ENCODE results near the gene CXCL9.

CXCL9 gene

DNA sequence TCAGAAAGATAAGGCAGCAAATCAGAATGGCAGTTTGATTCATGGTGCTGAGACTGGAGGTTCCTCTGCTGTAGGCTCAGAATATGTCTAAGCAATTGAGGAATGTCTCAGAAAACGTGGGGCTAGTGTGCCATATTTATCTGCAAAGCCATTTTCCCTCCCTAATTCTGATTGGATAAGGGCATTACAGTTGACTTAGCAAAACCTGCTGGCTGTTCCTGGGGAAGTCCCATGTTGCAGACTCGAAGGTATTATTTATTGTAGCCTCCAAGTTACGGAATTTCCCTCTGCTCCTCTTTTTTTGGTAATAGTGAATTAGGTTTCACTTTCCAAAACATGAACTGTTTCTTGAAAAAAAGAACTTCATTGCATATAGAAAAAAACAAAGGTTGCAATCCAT is 16.1 kb upstream of the CXCL9 start, which contains the start of gene CXCL10:
Gene CXCL10, minus strand, starts transcription at position 109 of the 400 bp plus-strand sequence. Its CDS starts 66 bp downstream, at position 43.
- Histone ChIP-seq H4K20me1 (ENCODE audit: insufficient read depth, low read length, poor library complexity, severe bottlenecking) (no peaks in the 10 kb centered on the region), H3K4me3 (ENCODE audit: low read length, poor library complexity, severe bottlenecking) (no peak within 1 kb of the TSS), H3K27me3 (ENCODE audit: insufficient read depth, low read length, poor library complexity, severe bottlenecking) (no peaks in the 10 kb centered on the region), H3K4me1 (ENCODE audit: insufficient read depth, low read length, poor library complexity, severe bottlenecking) (no peaks in the 10 kb centered on the region), H3K9me2 (replicated peaks; ENCODE audit: low read depth, low read length) (no peaks in the 10 kb centered on the region), H3F3A (ENCODE audit: low read depth) (no peaks in the 10 kb centered on the region), H3K9ac (ENCODE audit: low read depth, low read length, poor library complexity, severe bottlenecking) (no peak within 1 kb of the TSS), H3K4me2 (ENCODE audit: low read depth, low read length, poor library complexity, severe bottlenecking) (no peak within 1 kb of the TSS), H2AFZ (ENCODE audit: low read length) (no peak within 1 kb of the TSS), H3K79me2 (ENCODE audit: insufficient read depth, low read length) (no peaks in the 10 kb centered on the region), H3K9me3 (ENCODE audit: insufficient read depth, low read depth, low read length) (no peaks in the 10 kb centered on the region), H3K36me3 (ENCODE audit: insufficient read depth, low read length) (no peaks in the 10 kb centered on the region)
- TF ChIP-seq EZH2phosphoT487 (IDR thresholded peaks at IDR 0.05; ENCODE audit: borderline replicate concordance): no peak
- TF ChIP-seq, protein P1, sequence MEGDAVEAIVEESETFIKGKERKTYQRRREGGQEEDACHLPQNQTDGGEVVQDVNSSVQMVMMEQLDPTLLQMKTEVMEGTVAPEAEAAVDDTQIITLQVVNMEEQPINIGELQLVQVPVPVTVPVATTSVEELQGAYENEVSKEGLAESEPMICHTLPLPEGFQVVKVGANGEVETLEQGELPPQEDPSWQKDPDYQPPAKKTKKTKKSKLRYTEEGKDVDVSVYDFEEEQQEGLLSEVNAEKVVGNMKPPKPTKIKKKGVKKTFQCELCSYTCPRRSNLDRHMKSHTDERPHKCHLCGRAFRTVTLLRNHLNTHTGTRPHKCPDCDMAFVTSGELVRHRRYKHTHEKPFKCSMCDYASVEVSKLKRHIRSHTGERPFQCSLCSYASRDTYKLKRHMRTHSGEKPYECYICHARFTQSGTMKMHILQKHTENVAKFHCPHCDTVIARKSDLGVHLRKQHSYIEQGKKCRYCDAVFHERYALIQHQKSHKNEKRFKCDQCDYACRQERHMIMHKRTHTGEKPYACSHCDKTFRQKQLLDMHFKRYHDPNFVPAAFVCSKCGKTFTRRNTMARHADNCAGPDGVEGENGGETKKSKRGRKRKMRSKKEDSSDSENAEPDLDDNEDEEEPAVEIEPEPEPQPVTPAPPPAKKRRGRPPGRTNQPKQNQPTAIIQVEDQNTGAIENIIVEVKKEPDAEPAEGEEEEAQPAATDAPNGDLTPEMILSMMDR (conservative IDR thresholded peaks at IDR 0.05; ENCODE audit: low read length): no peak

DNA sequence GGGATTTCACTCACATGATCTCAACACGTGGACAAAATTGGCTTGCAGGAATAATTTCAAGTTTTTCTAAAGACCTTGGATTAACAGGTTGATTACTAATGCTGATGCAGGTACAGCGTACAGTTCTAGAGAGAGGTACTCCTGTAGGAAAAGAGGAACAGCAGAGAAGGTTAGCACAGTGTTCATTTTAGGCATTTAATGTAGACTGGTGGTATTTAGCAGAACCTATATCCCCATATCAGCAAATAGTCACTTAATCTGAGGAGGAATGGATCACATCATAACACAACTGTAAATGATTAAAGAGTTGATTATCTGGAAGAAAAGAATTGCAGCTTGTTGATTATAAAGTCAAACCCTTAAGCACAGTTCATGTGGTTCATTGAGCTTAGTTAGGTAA is 15.4 kb upstream of the CXCL9 start:
- Histone ChIP-seq H3K9me3 (ENCODE audit: insufficient read depth, low read depth, low read length) (no peaks in the 10 kb centered on the region), H3K4me3 (ENCODE audit: low read length, poor library complexity, severe bottlenecking) (no peak overlapping the region), H3K27me3 (ENCODE audit: insufficient read depth, low read length, poor library complexity, severe bottlenecking) (no peaks in the 10 kb centered on the region), H3F3A (ENCODE audit: low read depth) (no peaks in the 10 kb centered on the region), H2AFZ (ENCODE audit: low read length) (no peak overlapping the region), H3K4me2 (ENCODE audit: low read depth, low read length, poor library complexity, severe bottlenecking) (no peak overlapping the region), H3K79me2 (ENCODE audit: insufficient read depth, low read length) (no peaks in the 10 kb centered on the region), H3K36me3 (ENCODE audit: insufficient read depth, low read length) (no peaks in the 10 kb centered on the region), H3K4me1 (ENCODE audit: insufficient read depth, low read length, poor library complexity, severe bottlenecking) (no peaks in the 10 kb centered on the region), H3K9ac (ENCODE audit: low read depth, low read length, poor library complexity, severe bottlenecking) (no peak overlapping the region), H4K20me1 (ENCODE audit: insufficient read depth, low read length, poor library complexity, severe bottlenecking) (no peaks in the 10 kb centered on the region), H3K9me2 (replicated peaks; ENCODE audit: low read depth, low read length) (no peaks in the 10 kb centered on the region)
- TF ChIP-seq, protein P1 (conservative IDR thresholded peaks at IDR 0.05; ENCODE audit: low read length): no peak
- no peak for TF ChIP-seq EZH2phosphoT487 (IDR thresholded peaks at IDR 0.05; ENCODE audit: borderline replicate concordance)

DNA sequence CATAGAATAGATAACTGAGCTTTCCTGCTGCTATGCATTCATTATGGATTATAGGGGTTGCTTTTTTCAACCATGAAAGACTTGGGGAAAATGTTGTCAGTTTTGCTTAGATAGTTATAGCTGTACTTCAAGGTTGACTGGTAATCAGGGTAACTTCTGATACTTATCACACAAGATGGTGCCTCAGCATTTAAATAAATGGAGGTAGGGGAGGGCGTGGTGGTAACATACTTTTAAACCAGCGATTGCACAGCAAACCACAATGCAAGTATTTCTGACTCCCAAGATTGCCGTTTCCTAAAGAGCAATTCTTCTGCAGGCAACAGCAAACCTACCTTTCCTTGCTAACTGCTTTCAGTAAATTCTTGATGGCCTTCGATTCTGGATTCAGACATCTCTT is 14.7 kb upstream of the CXCL9 start:
- H3K9ac ChIP-seq (ENCODE audit: low read depth, low read length, poor library complexity, severe bottlenecking): no peak overlapping the region
- no peaks in the 10 kb centered on the region for H3K9me2 ChIP-seq (replicated peaks; ENCODE audit: low read depth, low read length)
- H3K9me3 ChIP-seq (ENCODE audit: insufficient read depth, low read depth, low read length): no peaks in the 10 kb centered on the region
- H4K20me1 ChIP-seq (ENCODE audit: insufficient read depth, low read length, poor library complexity, severe bottlenecking): no peaks in the 10 kb centered on the region
- TF ChIP-seq, protein P1 (conservative IDR thresholded peaks at IDR 0.05; ENCODE audit: low read length): no peak
- TF ChIP-seq EZH2phosphoT487 (IDR thresholded peaks at IDR 0.05; ENCODE audit: borderline replicate concordance): no peak
- no peak overlapping the region for H3K4me3 ChIP-seq (ENCODE audit: low read length, poor library complexity, severe bottlenecking)
- no peaks in the 10 kb centered on the region for H3K36me3 ChIP-seq (ENCODE audit: insufficient read depth, low read length)
- H3F3A ChIP-seq (ENCODE audit: low read depth): no peaks in the 10 kb centered on the region
- no peaks in the 10 kb centered on the region for H3K4me1 ChIP-seq (ENCODE audit: insufficient read depth, low read length, poor library complexity, severe bottlenecking)
- no peak overlapping the region for H3K4me2 ChIP-seq (ENCODE audit: low read depth, low read length, poor library complexity, severe bottlenecking)
- H3K79me2 ChIP-seq (ENCODE audit: insufficient read depth, low read length): no peaks in the 10 kb centered on the region
- no peaks in the 10 kb centered on the region for H3K27me3 ChIP-seq (ENCODE audit: insufficient read depth, low read length, poor library complexity, severe bottlenecking)
- H2AFZ ChIP-seq (ENCODE audit: low read length): no peak overlapping the region

Measured in Loucy (cell line).